ENCODE data around the gene KLHDC8B.

DNA sequence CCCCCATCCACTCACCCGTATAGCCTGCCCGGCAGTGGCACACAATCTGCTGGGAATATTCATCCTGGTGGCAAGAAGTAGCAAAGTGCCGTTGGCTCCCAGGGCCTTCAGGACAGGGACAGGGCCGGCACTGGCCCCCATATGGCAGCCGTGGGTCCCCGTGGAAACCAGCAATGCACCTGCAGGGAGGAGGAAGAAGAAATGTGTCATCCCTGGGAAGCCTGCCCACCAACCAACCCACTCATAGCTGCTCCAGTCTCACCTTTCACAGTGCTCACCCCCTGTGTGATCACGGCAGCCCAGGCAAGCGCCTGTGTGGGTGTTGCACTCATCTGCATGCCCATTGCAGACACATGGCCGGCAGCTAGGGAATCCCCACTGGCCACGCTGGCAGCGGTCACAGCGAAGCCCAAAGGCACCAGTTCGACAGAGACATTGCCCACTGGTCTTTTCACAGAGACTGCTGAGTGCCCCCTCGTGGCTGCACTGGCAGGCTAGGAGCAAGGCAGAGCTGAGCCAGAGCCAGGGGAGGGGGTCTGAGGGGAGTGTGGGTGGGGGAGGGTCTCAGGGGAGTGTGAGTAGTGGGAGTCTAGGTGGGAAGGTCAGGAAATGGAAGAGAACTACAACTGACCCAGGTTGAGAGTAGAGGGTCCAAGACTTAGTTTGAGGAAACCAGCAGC, 46.3 kb upstream of the KLHDC8B start:
- TF ChIP-seq, protein P1, sequence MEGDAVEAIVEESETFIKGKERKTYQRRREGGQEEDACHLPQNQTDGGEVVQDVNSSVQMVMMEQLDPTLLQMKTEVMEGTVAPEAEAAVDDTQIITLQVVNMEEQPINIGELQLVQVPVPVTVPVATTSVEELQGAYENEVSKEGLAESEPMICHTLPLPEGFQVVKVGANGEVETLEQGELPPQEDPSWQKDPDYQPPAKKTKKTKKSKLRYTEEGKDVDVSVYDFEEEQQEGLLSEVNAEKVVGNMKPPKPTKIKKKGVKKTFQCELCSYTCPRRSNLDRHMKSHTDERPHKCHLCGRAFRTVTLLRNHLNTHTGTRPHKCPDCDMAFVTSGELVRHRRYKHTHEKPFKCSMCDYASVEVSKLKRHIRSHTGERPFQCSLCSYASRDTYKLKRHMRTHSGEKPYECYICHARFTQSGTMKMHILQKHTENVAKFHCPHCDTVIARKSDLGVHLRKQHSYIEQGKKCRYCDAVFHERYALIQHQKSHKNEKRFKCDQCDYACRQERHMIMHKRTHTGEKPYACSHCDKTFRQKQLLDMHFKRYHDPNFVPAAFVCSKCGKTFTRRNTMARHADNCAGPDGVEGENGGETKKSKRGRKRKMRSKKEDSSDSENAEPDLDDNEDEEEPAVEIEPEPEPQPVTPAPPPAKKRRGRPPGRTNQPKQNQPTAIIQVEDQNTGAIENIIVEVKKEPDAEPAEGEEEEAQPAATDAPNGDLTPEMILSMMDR (IDR thresholded peaks at IDR 0.05; ENCODE audit: low read length): peak; percentile 21
- no peak for TF ChIP-seq EZH2phosphoT487 (IDR thresholded peaks at IDR 0.05; ENCODE audit: low read length)

All from MM.1S (cell line).